Activated naive CD8-positive, alpha-beta T cell treated with anti-CD3 and anti-CD28 coated beads for 36 hours (primary cell): ENCODE data around the gene PIN1. TPM values are rescaled to one million over a fixed set of nuclear protein-coding genes. Genes with fewer than 3 reads are reported as not detected.
"Not testable (repeated sequence)": the region's sequence is repeated elsewhere in the genome, so short reads cannot be mapped to it uniquely, and the experiment has no call there.

Experiments used
- DNase-seq: peaks from one replicate; pipeline ENCODE4 v3.0.0; 2021
- H3K27ac Mint-ChIP-seq: one replicate; pipeline ENCODE4 v1.8.0; 2022; ENCODE audit warnings: mild to moderate bottlenecking, moderate library complexity, mixed read lengths
- H3K27me3 Mint-ChIP-seq: one replicate; pipeline ENCODE4 v1.8.0; 2022; ENCODE audit warnings: mild to moderate bottlenecking, mixed read lengths
- H3K36me3 Mint-ChIP-seq: one replicate; pipeline ENCODE4 v1.8.0; 2021; ENCODE audit warnings: mild to moderate bottlenecking, mixed read lengths
- H3K4me1 Mint-ChIP-seq: one replicate; pipeline ENCODE4 v1.8.0; 2021; ENCODE audit warnings: mixed read lengths
- H3K4me3 Mint-ChIP-seq: one replicate; pipeline ENCODE4 v1.8.0; 2022; ENCODE audit warnings: mild to moderate bottlenecking, moderate library complexity, mixed read lengths
- H3K9me3 Mint-ChIP-seq: one replicate; pipeline ENCODE4 v1.8.0; 2022; ENCODE audit warnings: mixed read lengths
- total RNA-seq, 2 experiments: library from RNA; stranded (reverse); gene quantifications; one replicate each; pipeline ENCODE4 v1.2.3, GENCODE V29; 2021

PIN1 gene
- 10 to 100 TPM; 85.5 to 90.9 TPM for total RNA-seq

DNA sequence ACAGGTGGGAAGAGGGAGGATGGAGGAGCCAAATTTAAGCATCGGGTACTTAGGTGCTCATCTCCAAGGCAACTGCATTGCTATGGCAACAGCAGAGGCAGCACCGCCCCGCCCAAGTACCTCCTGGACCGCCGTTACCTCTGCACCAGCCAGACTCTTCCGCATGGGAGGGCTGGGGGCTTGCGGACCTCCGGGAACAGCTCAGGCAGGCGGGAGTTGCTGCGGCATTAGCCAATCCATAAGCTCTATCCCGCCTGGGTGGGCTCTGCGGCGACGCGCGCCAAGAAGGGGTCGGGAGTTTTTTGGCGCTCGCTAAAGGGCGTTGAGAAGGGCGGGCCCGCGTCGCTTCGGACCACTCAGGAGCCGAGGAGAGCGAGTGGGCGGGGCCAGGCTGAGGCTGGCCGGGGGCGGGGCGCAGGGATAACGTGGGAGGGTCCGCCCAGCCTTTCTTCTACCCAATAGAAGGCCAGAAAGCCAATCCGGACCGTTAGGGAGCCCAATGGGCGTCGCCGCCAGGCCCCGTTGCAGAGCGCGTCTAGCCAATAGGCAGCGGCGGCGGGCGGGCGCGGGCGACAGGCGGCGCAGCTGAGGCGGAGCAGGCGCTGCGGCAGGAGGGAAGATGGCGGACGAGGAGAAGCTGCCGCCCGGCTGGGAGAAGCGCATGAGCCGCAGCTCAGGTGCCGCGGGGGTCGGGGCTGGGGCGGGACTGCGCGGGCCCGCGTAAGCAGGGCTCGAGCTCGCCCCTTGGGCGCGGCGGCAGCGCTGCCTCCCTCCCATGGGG lies at the start of gene PIN1:
Gene PIN1, plus strand, starts transcription at position 593 of the 781 bp plus-strand sequence. Its CDS starts 27 bp downstream, at position 620.
- Mint-ChIP-seq H3K27me3 (no peaks in the 10 kb centered on the region), H3K36me3 (peaks cover 11% of the 10 kb centered on the region), H3K4me1 (peaks cover 20% of the 10 kb centered on the region), H3K9me3 (no peaks in the 10 kb centered on the region), H3K4me3 (peak within 1 kb of the TSS; percentile 91), H3K27ac (peak within 1 kb of the TSS; percentile 83)
- DNase-seq, result peak; percentile 99

DNA sequence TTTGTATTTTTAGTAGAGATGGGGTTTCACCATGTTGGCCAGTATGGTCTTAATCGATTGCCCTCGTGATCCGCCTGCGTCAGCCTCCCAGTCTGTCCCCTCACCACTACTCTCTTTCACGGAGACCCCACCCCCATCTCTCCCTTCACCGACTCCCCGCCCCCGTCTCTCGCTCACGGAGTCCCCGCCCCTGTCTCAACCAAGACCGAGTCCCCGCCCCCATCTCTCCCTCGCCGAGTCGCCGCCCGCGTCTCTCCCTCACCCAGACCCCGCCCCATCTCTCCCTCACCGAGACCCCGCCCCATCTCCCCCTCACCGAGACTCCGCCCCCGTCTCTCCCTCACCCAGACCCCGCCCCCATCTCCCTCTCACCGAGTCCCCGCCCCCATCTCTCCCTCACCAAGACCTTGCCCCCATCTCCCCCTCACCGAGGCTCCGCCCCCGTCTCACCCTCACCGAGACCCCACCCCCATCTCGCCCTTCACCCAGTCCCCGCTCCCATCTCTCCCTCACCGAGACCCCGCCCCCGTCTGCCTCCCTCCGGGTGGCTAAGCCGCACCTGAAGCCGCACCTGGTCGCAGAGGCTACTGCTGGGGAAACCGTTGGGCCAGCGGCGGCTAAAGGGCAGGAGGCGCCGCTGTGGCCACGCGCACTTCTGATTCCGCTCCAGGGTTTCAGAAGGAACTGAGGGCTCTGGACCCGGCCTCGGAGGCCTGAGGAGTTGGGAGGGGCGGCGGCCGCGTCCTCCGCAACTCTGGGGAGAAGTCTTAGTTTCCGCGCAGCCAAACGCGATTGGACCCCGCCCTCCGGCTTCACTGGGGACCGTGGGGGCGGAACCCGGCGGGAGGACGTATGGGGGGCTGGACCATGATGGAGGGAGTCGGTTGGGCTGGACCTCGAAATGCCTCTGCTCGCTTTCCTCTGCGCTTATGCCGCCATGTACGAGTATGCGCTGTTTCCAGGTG lies 49.5 kb upstream of the PIN1 start:
- peaks cover 31% of the 10 kb centered on the region for H3K4me1 Mint-ChIP-seq
- peaks cover 13% of the 10 kb centered on the region for H3K36me3 Mint-ChIP-seq
- peak overlapping the region; percentile 97 for H3K27ac Mint-ChIP-seq
- DNase-seq, result peak; percentile 95
- H3K27me3 Mint-ChIP-seq, result no peaks in the 10 kb centered on the region
- peak overlapping the region; percentile 92 for H3K4me3 Mint-ChIP-seq
- no peaks in the 10 kb centered on the region for H3K9me3 Mint-ChIP-seq

DNA sequence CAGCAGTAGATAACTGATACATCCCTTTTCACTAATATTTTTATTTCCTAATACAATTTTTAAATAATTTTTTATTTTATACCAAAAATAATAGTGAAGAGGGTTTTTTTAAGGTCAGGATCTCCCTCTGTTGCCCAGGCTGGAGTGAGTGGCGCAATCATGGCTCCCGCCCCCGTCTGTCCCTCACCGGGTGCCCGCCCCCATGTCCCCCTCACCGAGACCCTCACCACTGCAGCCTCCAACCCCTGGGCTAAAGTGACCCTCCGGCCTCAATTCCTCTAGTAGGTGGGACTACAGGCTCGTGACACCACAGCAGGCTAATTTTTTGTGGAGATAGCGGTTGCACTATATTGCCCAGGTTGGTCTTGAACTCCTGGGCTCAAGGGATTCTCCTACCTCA lies 48.8 kb upstream of the PIN1 start:
- peak overlapping the region; percentile 92 for H3K4me3 Mint-ChIP-seq
- H3K9me3 Mint-ChIP-seq, result no peaks in the 10 kb centered on the region
- H3K4me1 Mint-ChIP-seq, result peaks cover 33% of the 10 kb centered on the region
- H3K36me3 Mint-ChIP-seq, result peaks cover 7% of the 10 kb centered on the region
- H3K27ac Mint-ChIP-seq, result peak overlapping the region; percentile 92
- H3K27me3 Mint-ChIP-seq, result no peaks in the 10 kb centered on the region
- DNase-seq, result no peak

DNA sequence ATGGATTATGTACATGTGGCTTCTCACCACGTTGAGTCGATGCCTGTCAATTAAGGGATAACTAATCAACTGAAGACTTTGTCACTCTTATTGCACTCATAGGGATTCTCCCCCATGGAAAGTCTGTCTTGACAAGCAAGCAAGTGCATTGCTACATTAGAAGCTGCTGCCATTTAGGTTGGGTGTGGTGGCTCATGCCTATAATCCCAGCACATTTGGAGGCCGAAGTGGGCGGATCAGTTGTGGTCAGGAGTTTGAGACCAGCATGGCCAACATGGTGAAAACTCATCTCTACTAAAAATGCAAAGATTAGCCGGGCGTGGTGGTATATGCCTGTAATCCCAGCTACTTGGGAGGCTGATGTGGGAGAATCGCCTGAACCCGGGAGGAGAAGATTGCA lies 48.3 kb upstream of the PIN1 start:
- H3K27me3 Mint-ChIP-seq, result no peaks in the 10 kb centered on the region
- H3K27ac Mint-ChIP-seq, result peak overlapping the region; percentile 73
- H3K4me3 Mint-ChIP-seq, result peak overlapping the region; percentile 69
- H3K4me1 Mint-ChIP-seq, result peaks cover 35% of the 10 kb centered on the region
- DNase-seq, result no peak
- H3K9me3 Mint-ChIP-seq, result no peaks in the 10 kb centered on the region
- H3K36me3 Mint-ChIP-seq, result peaks cover 5% of the 10 kb centered on the region

DNA sequence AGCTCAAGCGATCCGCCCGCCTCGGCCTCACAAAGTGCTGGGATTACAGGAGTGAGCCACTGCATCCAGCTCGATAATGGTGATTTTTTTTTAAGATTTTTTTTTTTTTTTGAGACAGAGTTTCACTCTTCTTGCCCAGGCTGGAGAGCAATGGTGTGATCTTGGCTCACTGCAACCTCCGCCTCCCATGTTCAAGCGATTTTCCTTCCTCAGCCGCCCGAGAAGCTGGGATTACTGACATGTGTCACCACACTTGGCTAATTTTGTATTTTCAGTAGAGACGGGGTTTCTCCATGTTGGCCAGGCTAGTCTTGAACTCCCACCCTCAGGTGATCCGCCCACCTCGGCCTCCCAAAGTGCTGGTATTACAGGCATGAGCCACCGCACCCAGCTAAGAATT lies 46.5 kb upstream of the PIN1 start:
- H3K27me3 Mint-ChIP-seq, H3K9me3 Mint-ChIP-seq, H3K36me3 Mint-ChIP-seq, DNase-seq, H3K27ac Mint-ChIP-seq, H3K4me3 Mint-ChIP-seq: not testable (repeated sequence)
- H3K4me1 Mint-ChIP-seq, result peaks cover 32% of the 10 kb centered on the region

DNA sequence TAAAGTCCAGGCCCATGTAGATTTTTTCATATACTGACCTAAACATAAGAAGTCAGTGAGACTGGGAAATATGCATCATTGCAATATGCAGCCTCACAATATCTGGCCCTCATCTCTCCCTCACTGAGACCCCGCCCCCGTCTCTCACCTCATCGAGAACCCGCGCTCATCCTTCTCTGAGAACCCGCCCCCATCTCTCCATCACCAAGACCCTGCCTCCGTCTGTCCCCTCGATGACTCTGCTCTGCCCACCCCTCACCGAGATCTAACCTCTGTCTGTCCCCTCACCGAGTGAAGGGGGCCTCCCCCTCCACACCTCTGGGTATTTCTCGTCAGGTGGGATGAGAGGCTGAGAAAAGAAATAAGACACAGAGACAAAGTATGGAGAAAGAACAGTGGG lies 46.1 kb upstream of the PIN1 start:
- Mint-ChIP-seq H3K36me3 (peaks cover 9% of the 10 kb centered on the region), H3K4me3 (no peak overlapping the region), H3K9me3 (peaks cover 4% of the 10 kb centered on the region), H3K27ac (no peak overlapping the region), H3K27me3 (no peaks in the 10 kb centered on the region), H3K4me1 (peaks cover 30% of the 10 kb centered on the region)
- DNase-seq, result no peak

DNA sequence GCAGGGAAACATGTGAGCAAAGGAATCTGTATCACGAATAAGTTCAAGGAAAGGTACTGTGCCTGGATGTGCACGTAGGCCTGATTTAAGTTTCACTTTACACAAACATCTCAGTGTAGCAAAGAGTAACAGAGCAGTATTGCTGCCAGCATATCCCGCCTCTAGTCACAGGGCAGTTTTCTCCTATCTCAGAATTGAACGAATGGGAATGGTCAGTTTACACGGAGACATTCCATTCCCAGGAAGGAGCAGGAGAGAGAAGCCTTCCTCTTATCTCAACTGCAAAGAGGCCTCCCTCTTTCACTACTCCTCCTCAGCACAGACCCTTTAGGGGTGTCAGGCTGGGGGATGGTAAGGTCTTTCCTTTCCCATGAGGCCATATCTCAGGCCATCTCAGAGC lies 45.5 kb upstream of the PIN1 start:
- H3K9me3 Mint-ChIP-seq, DNase-seq, H3K27ac Mint-ChIP-seq, H3K27me3 Mint-ChIP-seq, H3K36me3 Mint-ChIP-seq, H3K4me3 Mint-ChIP-seq: not testable (repeated sequence)
- peaks cover 25% of the 10 kb centered on the region for H3K4me1 Mint-ChIP-seq

DNA sequence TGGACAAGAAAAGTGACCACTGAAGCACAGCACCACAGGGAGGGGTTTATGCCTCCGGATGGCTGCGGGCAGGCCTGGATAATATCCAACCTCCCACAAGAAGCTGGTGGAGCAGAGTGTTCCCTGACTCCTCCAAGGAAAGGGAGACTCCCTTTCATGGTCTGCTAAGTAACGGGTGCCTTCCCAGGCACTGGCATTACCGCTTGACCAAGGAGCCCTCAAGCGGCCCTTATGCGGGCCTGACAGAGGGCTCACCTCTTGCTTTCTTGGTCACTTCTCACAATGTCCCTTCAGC lies 44.1 kb upstream of the PIN1 start:
- H3K27ac Mint-ChIP-seq, result peak overlapping the region; percentile 3
- peak overlapping the region; percentile 91 for H3K4me3 Mint-ChIP-seq
- DNase-seq, H3K9me3 Mint-ChIP-seq, H3K27me3 Mint-ChIP-seq, H3K36me3 Mint-ChIP-seq: not testable (repeated sequence)
- H3K4me1 Mint-ChIP-seq, result peaks cover 22% of the 10 kb centered on the region

DNA sequence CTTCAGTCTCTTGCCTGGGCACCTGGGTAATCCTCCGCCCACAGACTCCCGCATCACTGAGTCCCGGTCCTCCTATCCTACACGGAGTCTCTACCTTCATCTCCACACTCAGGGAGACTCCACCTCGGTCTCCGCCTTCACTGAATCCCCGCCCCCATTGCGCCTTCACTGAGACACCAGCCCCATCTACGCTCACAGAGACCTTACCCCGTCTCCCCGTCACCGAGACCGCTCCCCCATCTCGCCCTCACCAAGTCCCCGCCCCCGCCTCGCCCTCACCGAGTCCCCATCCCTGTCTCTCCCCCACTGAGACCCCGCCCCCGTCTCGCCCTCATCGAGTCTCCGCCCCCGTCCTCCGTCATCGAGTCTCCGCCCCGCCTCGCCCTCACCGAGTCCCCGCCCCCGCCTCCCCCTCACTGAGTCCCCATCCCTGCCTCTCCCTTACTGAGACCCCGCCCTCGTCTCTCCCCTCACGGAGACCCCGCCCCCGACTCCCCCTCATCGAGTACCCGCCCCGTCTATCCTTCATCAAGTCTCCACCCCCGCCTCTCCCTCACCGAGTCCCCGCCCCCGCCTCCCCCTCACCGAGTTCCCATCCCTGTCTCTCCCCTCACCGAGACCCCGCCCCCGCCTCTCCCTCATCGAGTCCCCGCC lies 43.4 kb upstream of the PIN1 start:
- Mint-ChIP-seq H3K27me3 (no peaks in the 10 kb centered on the region), H3K9me3 (peaks cover 4% of the 10 kb centered on the region), H3K27ac (peak overlapping the region; percentile 96), H3K4me1 (peaks cover 22% of the 10 kb centered on the region), H3K36me3 (peaks cover 6% of the 10 kb centered on the region), H3K4me3 (peak overlapping the region; percentile 91)
- peak; percentile 89 for DNase-seq

DNA sequence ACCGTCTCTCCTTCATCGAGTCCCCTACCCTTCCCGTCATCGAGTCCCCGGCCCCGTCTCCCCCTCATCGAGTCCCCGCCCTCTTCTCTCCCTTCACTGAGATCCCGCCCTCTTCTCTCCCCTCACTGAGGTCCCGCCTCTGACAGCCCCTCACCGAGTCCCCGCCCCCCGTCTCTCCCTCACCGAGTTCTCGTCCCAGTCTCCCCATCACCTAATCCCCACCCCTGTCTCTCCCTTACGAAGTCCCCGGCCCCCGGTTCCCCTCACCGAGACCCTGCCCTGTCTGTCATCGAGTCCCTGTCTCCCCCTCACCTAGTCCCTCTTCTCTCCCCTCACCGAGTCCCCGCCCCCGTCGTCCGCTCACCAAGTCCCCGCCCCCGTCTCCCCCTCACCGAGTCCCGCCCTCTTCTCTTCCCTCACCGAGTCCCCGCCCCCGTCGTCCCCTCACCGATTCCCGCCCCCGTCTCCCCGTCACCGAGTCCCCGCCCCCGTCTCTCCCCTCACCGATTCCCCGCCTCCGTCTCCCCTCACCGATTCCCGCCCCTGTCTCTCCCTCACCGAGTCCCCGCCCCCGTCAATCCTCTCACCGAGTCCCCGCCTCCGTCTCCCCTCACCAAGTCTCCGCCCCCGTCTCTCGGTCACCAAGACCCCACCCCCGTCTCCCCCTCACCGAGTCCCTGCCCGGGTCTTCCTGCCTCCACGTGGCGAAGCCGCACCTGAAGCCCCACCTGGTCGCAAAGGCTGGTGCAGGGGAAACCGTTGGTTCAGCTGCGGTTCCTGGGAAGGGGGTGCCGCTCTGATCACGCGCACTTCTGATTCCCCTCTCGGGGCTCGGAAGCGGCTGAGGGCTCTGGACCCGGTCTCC lies 42.7 kb upstream of the PIN1 start:
- Mint-ChIP-seq H3K27ac (peak overlapping the region; percentile 96), H3K36me3 (peaks cover 6% of the 10 kb centered on the region), H3K27me3 (no peaks in the 10 kb centered on the region), H3K4me1 (peaks cover 20% of the 10 kb centered on the region), H3K4me3 (peak overlapping the region; percentile 91), H3K9me3 (peaks cover 4% of the 10 kb centered on the region)
- DNase-seq, result peak; percentile 85

DNA sequence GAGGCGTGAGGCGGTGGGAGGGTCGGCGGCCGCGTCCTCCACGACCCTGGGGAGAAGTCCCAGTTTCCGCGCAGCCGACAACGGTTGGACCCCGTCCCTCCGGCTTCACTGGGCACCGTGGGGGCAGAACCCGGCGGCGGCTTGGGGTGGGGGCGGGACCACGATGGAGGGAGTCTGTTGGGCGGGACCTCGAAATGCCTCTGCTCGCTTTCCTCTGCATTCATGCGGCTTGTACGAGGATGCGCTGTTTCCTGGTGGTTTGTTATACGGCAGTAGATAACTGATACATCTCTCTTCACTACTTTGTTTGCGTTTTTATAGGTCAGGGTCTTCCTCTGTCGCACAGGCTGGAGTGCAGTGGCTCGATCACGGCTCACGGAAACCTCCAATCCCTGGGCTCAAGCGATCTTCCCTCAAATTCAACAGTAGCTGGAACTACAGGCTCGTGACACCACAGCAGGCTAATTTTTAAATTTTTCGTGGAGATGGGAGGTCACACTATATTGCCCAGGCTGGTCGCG lies 42.0 kb upstream of the PIN1 start:
- DNase-seq, result peak; percentile 52
- peaks cover 6% of the 10 kb centered on the region for H3K36me3 Mint-ChIP-seq

DNA sequence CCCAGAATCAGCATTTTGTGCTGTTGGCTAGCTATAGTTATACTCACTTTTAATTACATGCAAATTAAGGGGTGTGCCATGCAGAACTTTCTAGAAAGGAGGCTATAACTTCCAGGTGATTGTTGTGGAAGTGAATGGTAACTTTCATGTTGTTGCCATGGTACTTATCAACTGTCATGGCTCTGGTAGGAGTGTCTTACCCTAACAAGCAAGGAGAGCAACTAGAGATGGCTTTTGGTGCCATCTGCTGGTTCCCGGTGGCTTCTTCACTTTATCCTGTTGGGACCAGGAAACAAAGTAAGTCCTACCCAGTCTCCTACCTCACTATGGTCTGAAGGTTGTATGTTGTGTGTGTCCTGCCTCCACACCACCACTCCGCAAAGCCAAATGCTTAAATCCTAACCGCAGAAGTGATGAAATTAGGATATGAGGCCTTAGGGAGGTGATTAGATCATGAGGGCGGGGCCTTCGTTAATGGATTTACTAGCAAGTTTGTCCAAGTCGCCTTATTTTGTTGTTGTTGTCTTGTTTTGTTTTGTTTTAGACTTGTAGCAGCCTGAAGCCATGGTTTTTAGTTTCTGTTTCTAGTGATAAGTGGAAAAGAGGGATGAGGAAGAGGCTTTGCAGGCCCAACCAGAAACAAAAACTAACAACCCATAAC lies 38.9 kb upstream of the PIN1 start:
- DNase-seq, result peak; percentile 81
- H3K4me1 Mint-ChIP-seq, result peaks cover 15% of the 10 kb centered on the region
- H3K9me3 Mint-ChIP-seq, result peaks cover 4% of the 10 kb centered on the region
- H3K4me3 Mint-ChIP-seq, result no peak overlapping the region
- peaks cover 6% of the 10 kb centered on the region for H3K36me3 Mint-ChIP-seq
- no peaks in the 10 kb centered on the region for H3K27me3 Mint-ChIP-seq
- H3K27ac Mint-ChIP-seq, result peak overlapping the region; percentile 58

More for the DNA sequence above, 42.0 kb upstream of the PIN1 start:
- H3K9me3 Mint-ChIP-seq, result peaks cover 4% of the 10 kb centered on the region
- no peaks in the 10 kb centered on the region for H3K27me3 Mint-ChIP-seq
- H3K27ac Mint-ChIP-seq, result peak overlapping the region; percentile 96
- peak overlapping the region; percentile 91 for H3K4me3 Mint-ChIP-seq
- H3K4me1 Mint-ChIP-seq, result peaks cover 20% of the 10 kb centered on the region

DNA sequence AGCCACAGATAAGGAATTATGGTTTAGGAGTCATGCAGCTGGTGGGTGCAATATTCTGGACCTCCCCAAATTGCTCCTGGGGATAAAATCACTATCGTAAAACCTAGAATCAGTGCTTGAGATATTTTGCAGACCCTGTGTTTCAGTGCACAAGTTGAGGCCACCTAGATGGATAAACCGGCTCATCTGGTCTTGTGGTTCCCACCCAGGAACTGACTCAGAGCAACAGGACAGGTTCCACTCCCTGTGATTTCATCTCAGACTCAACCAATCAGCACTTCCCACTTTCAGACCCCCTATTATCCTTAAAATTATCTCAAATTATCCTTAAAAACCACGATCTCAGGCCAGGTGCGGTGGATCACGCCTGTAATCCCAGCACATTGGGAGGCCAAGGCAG lies 37.2 kb upstream of the PIN1 start:
- DNase-seq, result no peak
- no peak overlapping the region for H3K27ac Mint-ChIP-seq
- H3K4me1 Mint-ChIP-seq, result peaks cover 12% of the 10 kb centered on the region
- H3K36me3 Mint-ChIP-seq, result peaks cover 6% of the 10 kb centered on the region
- no peak overlapping the region for H3K4me3 Mint-ChIP-seq
- no peaks in the 10 kb centered on the region for H3K27me3 Mint-ChIP-seq
- peaks cover 4% of the 10 kb centered on the region for H3K9me3 Mint-ChIP-seq

DNA sequence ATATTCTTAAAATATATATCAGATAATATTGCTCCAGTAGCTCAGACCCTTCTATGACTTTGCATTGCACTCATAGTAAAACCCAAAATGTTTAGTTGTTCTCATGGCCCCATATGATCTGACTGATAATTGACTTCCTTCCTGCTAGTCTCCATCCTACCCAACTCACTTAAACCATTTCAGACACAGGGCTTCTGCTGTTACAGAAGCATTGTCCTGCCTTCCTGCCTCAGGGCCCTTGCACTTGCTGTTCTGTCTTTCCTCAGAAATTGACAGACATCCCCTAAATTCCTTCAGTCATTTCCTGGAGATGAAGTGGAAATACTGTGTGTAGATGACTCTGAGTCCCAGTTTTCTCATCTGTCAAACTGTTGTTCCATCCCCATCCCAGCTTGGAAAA lies 36.0 kb upstream of the PIN1 start:
- Mint-ChIP-seq H3K27me3 (no peaks in the 10 kb centered on the region), H3K27ac (no peak overlapping the region), H3K4me1 (peaks cover 11% of the 10 kb centered on the region), H3K4me3 (no peak overlapping the region), H3K9me3 (no peaks in the 10 kb centered on the region), H3K36me3 (no peaks in the 10 kb centered on the region)
- no peak for DNase-seq
